Stimulated activated CD8-positive, alpha-beta memory T cell treated with anti-CD3 and anti-CD28 coated beads, Interleukin-2, amount 100 ng/mL, for 1 hour (primary cell): ENCODE results near the gene SH2D3C.

Source experiments
- DNase-seq, 2 donors: peaks; one replicate each; pipeline ENCODE4 v3.0.0-alpha.2; 2020; ENCODE audit warnings: low read depth in 2 of 2

SH2D3C gene

GRCh38 chr9:127806871-127807270 is 28.4 kb upstream of the SH2D3C start:
- DNase-seq: no peak

DNA sequence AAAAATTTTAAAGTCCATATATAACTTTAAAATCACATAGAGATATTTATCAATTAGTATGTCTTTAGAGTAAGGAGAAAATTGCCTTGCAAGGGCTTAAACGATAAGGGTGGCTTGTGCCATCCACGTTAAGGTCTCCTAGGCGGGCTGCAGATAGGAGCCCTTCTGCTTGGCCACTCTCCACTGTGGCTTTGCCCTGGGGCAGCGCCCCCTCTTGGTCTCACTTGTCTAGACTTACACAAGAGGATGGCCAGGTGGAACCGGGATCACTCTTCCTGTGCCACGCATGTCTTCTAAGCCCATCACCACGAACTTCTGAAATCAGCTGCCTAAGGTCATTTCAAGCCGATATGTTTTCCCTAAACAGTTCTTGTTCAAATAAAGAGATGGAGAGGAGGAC is 27.2 kb upstream of the SH2D3C start:
- no peak for DNase-seq

DNA sequence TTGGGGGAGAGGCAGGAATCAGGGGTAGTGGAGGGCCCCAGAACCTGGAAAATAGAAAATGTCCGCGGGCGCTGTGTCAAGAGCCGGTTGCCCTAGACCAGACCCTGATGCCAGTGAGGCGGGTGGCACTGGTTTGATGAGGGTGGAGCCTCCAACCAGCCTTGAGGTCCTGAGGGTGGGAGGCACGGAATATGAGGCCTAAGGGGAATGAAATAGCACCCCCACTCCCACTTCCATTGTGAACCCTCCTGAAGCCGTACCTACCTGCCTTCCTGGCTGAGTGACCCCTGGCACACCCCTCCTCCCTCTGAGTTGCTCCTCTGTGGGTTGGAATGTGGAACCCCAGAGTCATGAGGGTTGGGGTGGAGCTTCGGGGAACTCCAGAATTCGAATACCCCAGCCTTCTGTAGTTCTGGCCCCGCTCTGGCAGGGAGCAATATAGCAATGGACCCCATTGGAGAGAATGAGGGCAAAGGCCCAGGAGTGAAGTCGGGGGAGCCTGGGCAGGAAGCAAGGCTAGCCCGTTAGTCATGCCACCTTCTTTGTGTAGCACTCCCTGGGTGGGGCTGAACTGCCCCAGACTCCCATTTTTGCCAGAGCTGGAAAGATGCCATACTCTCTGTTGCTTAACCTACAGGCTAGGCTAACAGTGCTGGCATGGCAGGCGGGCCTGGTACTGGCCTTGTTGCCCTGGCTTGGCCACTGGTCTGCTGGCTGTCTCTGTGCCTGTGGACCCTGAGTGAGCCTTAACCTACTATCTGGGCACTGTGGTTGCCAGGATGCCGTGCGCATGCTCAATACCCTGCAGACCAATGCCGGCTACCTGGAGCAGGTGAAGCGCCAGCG is 25.3 kb upstream of the SH2D3C start:
- no peak for DNase-seq

GRCh38 chr9:127802576-127803443 is 24.3 kb upstream of the SH2D3C start, which contains the start of gene FPGS:
TSS of gene FPGS (plus strand) at chr9:127802882. CDS start at chr9:127802925, 43 bp downstream.
- peak; percentile 56 to 71 for DNase-seq

DNA sequence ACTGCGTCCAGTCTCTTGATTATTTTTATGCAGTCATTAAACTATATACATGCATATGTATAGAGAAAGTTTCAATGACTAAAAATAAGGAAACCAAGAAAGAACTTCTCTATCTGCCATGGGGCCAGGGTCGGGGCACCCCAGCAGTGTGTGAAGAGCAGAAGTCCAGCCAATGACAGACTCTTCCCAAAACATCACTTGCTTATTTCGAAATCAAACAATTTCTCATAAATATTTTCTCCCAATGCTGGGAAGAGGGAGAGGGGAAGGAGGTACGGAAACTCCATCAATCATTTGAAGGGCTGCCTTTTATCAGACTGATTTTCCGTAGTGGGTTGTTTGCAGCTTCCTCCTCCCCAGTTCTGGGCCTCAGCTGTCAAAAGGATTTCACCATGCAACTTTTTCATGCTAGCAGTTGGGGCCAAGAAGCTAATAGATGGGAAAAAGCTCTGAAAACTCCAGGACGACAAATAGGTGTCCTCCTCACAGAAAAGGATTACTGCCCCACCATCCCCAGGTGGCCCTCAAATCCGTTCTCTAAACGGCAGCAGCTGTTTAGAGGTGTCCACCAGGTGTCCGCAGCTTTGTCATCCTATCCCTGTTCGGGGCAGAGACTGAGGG is 23.6 kb upstream of the SH2D3C start:
- DNase-seq: no peak

DNA sequence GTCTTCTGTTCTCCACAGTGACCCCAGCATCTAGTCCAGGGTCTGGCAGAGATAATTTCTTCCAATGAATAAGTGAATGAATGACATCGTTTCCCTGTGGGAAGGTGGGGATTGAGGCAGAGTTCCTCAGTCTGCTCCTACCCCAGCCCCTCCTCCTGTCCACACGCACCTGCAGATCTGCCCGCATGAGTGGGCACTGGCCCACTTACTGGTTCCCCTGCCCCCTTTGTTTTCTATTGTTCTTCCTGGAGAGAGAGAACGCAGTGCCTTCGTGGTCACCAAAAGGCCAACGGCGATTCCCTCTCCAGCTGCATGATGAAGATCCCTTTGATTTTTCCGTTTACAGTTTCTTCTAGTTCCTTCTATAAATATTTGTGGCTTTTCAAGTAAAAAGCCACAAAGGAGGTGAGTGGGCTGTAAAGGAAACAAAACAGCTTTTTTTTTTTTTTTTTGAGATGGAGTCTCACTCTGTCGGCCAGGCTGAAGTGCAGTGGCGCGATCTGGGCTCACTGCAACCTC is 18.4 kb upstream of the SH2D3C start:
- DNase-seq: no peak

- DNase-seq: no peak
Measured at GRCh38 chr9:127796225-127796813, 17.9 kb upstream of the SH2D3C start.

DNA sequence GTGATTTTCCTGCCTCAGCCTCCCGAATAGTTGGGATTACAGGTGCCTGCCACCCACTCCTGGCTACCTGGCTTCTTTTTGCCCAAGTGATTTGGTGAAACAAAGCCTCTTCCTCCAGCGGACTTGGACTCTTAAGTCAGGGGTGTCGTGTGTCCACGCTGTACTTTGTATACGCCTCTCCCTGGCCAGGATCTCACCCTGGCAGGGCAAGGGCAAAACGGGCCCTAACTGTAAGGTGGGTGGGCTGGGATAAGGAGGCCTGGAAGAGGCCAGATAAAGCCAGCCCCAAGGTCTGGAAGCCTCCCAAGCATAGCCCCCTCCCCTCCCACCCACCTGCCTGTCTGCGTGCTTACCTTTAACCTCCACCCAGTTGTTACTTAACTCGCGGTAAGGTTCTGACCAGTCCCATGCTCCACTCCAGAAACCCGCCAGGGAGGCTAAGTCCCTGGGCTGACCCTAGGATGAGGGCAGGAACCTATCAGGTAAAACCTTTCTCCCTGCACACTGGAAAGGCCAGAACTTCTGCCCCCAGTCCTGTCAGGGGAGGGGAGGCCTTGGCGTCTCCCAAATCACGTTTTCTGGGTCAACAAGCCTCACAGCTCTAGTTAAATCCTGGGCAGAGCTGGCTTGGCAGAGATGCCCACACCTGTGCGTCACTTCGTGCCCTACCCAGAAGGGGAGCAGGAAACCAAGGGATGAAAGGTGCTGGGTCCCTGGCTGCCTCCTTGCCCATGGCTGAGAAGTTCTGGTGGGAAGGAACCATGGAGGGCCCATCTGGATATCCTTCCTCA is 15.7 kb upstream of the SH2D3C start:
- DNase-seq: no peak

- no peak for DNase-seq
Measured at GRCh38 chr9:127793093-127793708, 14.7 kb upstream of the SH2D3C start.

DNA sequence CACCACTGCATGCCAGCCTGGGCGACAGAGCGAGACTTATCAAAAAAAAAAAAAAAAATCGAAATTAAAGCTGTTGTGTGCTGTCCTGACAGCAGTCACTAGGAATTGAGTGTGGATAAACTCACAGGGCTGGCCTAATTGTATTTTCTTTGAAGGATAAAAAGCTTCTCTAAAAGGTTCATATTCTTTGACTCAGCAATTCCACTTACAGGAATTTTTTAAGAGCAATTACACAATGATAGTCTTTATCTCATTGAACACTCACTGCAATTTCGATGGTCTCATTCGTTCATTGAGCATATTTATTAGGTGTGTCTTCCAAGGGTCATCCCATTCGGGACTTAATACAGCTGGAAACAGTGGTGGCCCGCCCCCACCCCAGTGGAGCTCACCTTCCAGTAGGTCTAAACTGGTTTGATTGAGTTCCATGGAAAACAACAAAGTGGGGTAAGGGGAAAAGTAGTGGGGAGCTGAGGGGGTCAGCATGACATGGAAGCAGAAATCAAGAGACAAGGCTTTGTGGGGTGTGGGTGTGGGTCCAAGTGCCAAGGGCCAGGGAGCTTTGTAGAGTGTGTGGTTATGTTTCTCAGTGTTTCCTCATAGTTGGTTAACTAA is 14.1 kb upstream of the SH2D3C start:
- DNase-seq: no peak

GRCh38 chr9:127791085-127791484 is 12.6 kb upstream of the SH2D3C start:
- DNase-seq: no peak

DNA sequence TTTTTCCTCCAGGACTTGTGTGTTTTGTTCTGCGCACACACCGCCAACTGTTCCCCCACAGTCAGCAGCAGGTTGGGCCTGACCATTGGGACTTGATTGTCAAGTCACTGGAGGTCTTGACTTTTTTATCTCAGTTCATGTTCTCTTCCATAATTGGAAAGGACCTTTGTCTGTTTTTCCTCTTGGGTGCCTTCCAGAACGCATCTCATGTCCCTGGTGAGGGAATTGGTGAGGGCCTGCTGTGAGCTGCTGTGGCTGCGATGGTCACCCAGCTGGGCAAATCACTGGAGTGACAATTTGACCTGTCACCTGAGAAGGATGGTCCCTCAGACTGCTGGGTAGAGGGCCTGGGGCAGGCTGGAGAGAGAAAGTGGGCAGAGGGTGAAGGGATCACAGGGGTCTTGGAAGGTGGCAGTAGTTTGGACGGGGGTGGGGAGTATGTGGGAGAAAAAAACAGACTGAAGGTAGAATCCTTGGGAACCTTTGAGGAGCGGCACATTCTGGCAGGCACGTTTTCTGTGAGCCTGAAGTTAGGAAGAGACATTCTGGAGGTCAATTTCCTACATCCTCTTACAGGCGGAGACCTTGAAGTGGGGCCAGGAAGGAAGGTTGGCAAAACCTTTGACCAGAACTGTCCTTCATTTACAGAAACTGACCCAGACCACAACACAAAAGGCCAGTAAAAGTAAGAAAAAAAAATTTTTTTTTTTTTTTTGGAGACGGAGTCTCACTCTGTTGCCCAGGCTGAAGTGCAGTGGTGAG is 11.8 kb upstream of the SH2D3C start:
- DNase-seq: no peak

DNA sequence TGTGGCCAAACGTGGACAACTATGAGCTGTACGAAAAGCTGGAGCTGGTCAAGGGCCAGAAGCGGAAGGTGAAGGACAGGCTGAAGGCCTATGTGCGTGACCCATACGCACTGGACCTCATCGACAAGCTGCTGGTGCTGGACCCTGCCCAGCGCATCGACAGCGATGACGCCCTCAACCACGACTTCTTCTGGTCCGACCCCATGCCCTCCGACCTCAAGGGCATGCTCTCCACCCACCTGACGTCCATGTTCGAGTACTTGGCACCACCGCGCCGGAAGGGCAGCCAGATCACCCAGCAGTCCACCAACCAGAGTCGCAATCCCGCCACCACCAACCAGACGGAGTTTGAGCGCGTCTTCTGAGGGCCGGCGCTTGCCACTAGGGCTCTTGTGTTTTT is 10.7 kb upstream of the SH2D3C start:
- no peak for DNase-seq

- DNase-seq: no peak
Measured at GRCh38 chr9:127788337-127789011, 10.0 kb upstream of the SH2D3C start.

DNA sequence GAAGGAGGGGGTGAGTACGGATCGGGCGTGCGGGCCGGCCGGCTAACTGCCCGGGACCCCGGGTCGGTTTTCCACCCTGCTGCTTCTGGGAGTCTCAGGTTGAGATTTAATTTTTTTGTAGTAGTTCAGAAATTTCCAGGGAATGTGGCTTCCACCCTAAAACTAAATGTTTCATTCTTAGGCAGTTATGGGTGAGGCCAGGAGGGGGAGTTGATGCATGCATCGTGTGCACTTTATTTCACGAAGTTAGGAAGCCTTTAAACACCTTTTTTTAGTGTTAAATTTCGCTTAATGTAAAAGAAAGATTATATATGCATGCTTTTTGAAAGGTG is 8.3 kb upstream of the SH2D3C start:
- DNase-seq: no peak

GRCh38 chr9:127785933-127786772 is 7.7 kb upstream of the SH2D3C start, which contains the start of gene CDK9:
TSS of gene CDK9 (plus strand) at chr9:127786034. CDS start at chr9:127786149, 115 bp downstream.
- peak; percentile 85 to 88 for DNase-seq

- peak; percentile 86 to 87 for DNase-seq
Measured at GRCh38 chr9:127785023-127785932, 6.8 kb upstream of the SH2D3C start.
